Fibroblast of mammary gland (primary cell): ENCODE data around the gene ALKBH6.
"Not testable (repeated sequence)": the region's sequence is repeated elsewhere in the genome, so short reads cannot be mapped to it uniquely, and the experiment has no call there.

Source experiments
- DNase-seq: peaks from one replicate; pipeline ENCODE4 v3.0.0-alpha.2; 2010; ENCODE audit warnings: low read depth
- H3K4me3 ChIP-seq: 2 replicates; pipeline ENCODE4 v1.5.1; 2011; ENCODE audit warnings: low read depth, mild to moderate bottlenecking, low read length, moderate library complexity; ENCODE audit not compliant: control insufficient read depth
- CTCF ChIP-seq: conservative IDR thresholded peaks from 2 replicates; pipeline ENCODE4 v1.5.1; 2011; ENCODE audit warnings: low read depth, low read length, inconsistent platforms; ENCODE audit not compliant: control insufficient read depth, insufficient read depth

The ALKBH6 gene

GRCh38 chr19:35986664-35987570 lies 27.1 kb downstream of the ALKBH6 start:
- no peak for DNase-seq
- H3K4me3 ChIP-seq: peak overlapping the region; percentile 9
- TF ChIP-seq CTCF: no peak

- H3K4me3 ChIP-seq: no peak overlapping the region
- no peak for TF ChIP-seq CTCF
- DNase-seq: no peak
Observed at GRCh38 chr19:35986111-35986510, 27.9 kb downstream of the ALKBH6 start.

GRCh38 chr19:35983177-35983576 lies 30.8 kb downstream of the ALKBH6 start:
- H3K4me3 ChIP-seq: no peak overlapping the region
- DNase-seq: no peak
- TF ChIP-seq CTCF: no peak

- H3K4me3 ChIP-seq, DNase-seq: not testable (repeated sequence)
Observed at GRCh38 chr19:35980997-35981396, 33.0 kb downstream of the ALKBH6 start.

GRCh38 chr19:35978832-35979365 lies 35.1 kb downstream of the ALKBH6 start:
- H3K4me3 ChIP-seq: no peak overlapping the region
- no peak for DNase-seq
- no peak for TF ChIP-seq CTCF

GRCh38 chr19:35978271-35978670 lies 35.7 kb downstream of the ALKBH6 start:
- DNase-seq: no peak
- no peak overlapping the region for H3K4me3 ChIP-seq
- no peak for TF ChIP-seq CTCF

- H3K4me3 ChIP-seq: no peak overlapping the region
- TF ChIP-seq CTCF: peak; percentile 12
- no peak for DNase-seq
Observed at GRCh38 chr19:35977446-35978222, 36.4 kb downstream of the ALKBH6 start.
